Type B pancreatic cell (in vitro differentiated cells): ENCODE results near the gene SLC6A1. TPM values are rescaled to one million over a fixed set of nuclear protein-coding genes. Genes with fewer than 3 reads are reported as not detected.

Source experiments
- DNase-seq: peaks from one replicate; pipeline ENCODE4 v3.0.0; 2021; ENCODE audit warnings: mixed read lengths; ENCODE audit not compliant: unreplicated experiment; ENCODE audit errors: extremely low spot score
- H3K27ac Mint-ChIP-seq: 2 replicates; pipeline ENCODE4 v1.8.0; 2021; ENCODE audit warnings: mild to moderate bottlenecking, mixed read lengths
- H3K27me3 Mint-ChIP-seq: 2 replicates; pipeline ENCODE4 v1.8.0; 2021; ENCODE audit warnings: mixed read lengths
- H3K36me3 Mint-ChIP-seq: 2 replicates; pipeline ENCODE4 v1.8.0; 2021; ENCODE audit warnings: mixed read lengths
- H3K4me1 Mint-ChIP-seq: one replicate; pipeline ENCODE4 v1.8.0; 2021; ENCODE audit warnings: mixed read lengths; ENCODE audit not compliant: unreplicated experiment
- H3K4me3 Mint-ChIP-seq: 2 replicates; pipeline ENCODE4 v1.8.0; 2021; ENCODE audit warnings: mild to moderate bottlenecking, mixed read lengths
- H3K9me3 Mint-ChIP-seq: 2 replicates; pipeline ENCODE4 v1.8.0; 2021; ENCODE audit warnings: mixed read lengths
- CTCF ChIP-seq: fragments of 200-600 bp; sonication (generic); conservative IDR thresholded peaks from 2 replicates; pipeline ENCODE4 v1.5.0; 2021; ENCODE audit warnings: antibody characterized with exemption, mild to moderate bottlenecking
- total RNA-seq: library from RNA; stranded (reverse); gene quantifications from 2 replicates; pipeline ENCODE4 v1.2.1, GENCODE V29; 2021; ENCODE audit warnings: low replicate concordance

SLC6A1 gene
- total RNA-seq, 1 donor from 2014 or later, result 6.3 TPM

- DNase-seq, result no peak
- Mint-ChIP-seq H3K36me3 (no peaks in the 10 kb centered on the region), H3K4me3 (no peak overlapping the region), H3K27me3 (peaks cover 58% of the 10 kb centered on the region), H3K9me3 (no peaks in the 10 kb centered on the region), H3K27ac (no peak overlapping the region), H3K4me1 (peaks cover 4% of the 10 kb centered on the region)
- no peak for TF ChIP-seq CTCF
Measured at GRCh38 chr3:11005686-11006256, 13.2 kb downstream of the SLC6A1 start.

GRCh38 chr3:11006986-11007933 is 14.7 kb downstream of the SLC6A1 start:
- no peak for TF ChIP-seq CTCF
- Mint-ChIP-seq H3K27ac (no peak overlapping the region), H3K4me1 (no peaks in the 10 kb centered on the region), H3K9me3 (no peaks in the 10 kb centered on the region), H3K27me3 (peaks cover 51% of the 10 kb centered on the region), H3K36me3 (no peaks in the 10 kb centered on the region), H3K4me3 (no peak overlapping the region)
- DNase-seq, result no peak

- DNase-seq, result no peak
- Mint-ChIP-seq H3K27me3 (peaks cover 39% of the 10 kb centered on the region), H3K27ac (no peak overlapping the region), H3K9me3 (no peaks in the 10 kb centered on the region), H3K36me3 (no peaks in the 10 kb centered on the region), H3K4me3 (no peak overlapping the region), H3K4me1 (no peaks in the 10 kb centered on the region)
- TF ChIP-seq CTCF, result no peak
Measured at GRCh38 chr3:11009898-11010297, 17.4 kb downstream of the SLC6A1 start.

GRCh38 chr3:11010426-11011165 is 18.0 kb downstream of the SLC6A1 start:
- no peak overlapping the region for H3K4me3 Mint-ChIP-seq
- H3K27me3 Mint-ChIP-seq, result peaks cover 37% of the 10 kb centered on the region
- no peak for TF ChIP-seq CTCF
- no peaks in the 10 kb centered on the region for H3K4me1 Mint-ChIP-seq
- no peak overlapping the region for H3K27ac Mint-ChIP-seq
- no peaks in the 10 kb centered on the region for H3K36me3 Mint-ChIP-seq
- no peak for DNase-seq
- no peaks in the 10 kb centered on the region for H3K9me3 Mint-ChIP-seq

GRCh38 chr3:11014253-11014652 is 21.7 kb downstream of the SLC6A1 start:
- no peaks in the 10 kb centered on the region for H3K4me1 Mint-ChIP-seq
- no peak for TF ChIP-seq CTCF
- H3K4me3 Mint-ChIP-seq, result no peak overlapping the region
- H3K9me3 Mint-ChIP-seq, result no peaks in the 10 kb centered on the region
- H3K27ac Mint-ChIP-seq, result no peak overlapping the region
- no peaks in the 10 kb centered on the region for H3K36me3 Mint-ChIP-seq
- DNase-seq, result no peak
- peaks cover 30% of the 10 kb centered on the region for H3K27me3 Mint-ChIP-seq
